Ammon's horn (tissue), 1 donor: ENCODE measurements around the gene GOLGA8T.
"Not testable (repeated sequence)": the region's sequence is repeated elsewhere in the genome, so short reads cannot be mapped to it uniquely, and the experiment has no call there.

ENCODE experiments used
- DNase-seq: peaks from one replicate; pipeline ENCODE4 v3.0.0-alpha.2; 2016; ENCODE audit warnings: low spot score

The GOLGA8T gene, protein sequence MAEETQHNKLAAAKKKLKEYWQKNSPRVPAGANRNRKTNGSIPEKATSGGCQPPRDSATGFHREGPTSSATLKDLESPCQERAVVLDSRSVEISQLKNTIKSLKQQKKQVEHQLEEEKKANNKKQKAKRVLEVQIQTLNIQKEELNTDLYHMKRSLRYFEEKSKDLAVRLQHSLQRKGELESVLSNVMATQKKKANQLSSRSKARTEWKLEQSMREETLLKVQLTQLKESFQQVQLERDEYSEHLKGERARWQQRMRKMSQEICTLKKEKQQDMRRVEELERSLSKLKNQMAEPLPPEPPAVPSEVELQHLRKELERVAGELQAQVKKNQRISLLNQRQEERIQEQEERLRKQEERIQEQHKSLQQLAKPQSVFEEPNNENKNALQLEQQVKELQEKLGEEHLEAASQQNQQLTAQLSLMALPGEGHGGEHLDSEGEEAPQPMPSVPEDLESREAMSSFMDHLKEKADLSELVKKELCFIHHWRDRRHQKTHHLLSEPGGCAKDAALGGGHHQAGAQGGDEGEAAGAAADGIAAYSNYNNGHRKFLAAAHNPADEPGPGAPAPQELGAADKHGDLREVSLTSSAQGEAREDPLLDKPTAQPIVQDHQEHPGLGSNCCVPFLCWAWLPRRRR

GRCh38 chr15:30134751-30135150 lies at the start of gene GOLGA8T:
TSS of gene GOLGA8T (plus strand) at chr15:30135051. CDS start at chr15:30135149, 98 bp downstream.
- DNase-seq, result not testable (repeated sequence)

- DNase-seq, result not testable (repeated sequence)
Observed at GRCh38 chr15:30097827-30098226, 37.0 kb upstream of the GOLGA8T start.

DNA sequence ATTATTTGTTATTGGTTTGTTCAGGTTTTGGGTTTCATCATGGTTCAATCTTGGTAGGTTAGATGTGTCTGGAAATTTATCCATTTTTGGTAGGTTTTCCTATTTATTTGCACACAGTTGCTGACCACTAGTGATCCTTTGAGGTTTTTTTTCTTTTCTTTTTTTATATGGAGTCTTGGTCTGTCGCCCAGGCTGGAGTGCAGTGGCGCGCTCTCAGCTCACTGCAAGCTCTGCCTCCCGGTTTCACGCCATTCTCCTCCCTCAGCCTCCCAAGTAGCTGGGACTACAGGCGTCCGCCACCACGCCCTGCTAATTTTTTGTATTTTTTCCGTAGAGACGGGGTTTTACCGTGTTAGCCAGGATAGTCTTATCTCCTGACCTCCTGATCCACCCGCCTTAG lies 32.0 kb upstream of the GOLGA8T start:
- not testable (repeated sequence) for DNase-seq

GRCh38 chr15:30103941-30104507 lies 30.8 kb upstream of the GOLGA8T start:
- DNase-seq, result not testable (repeated sequence)

GRCh38 chr15:30110591-30110990 lies 24.3 kb upstream of the GOLGA8T start:
- not testable (repeated sequence) for DNase-seq

GRCh38 chr15:30130066-30130465 lies 4.8 kb upstream of the GOLGA8T start:
- peak; percentile 0 for DNase-seq

DNA sequence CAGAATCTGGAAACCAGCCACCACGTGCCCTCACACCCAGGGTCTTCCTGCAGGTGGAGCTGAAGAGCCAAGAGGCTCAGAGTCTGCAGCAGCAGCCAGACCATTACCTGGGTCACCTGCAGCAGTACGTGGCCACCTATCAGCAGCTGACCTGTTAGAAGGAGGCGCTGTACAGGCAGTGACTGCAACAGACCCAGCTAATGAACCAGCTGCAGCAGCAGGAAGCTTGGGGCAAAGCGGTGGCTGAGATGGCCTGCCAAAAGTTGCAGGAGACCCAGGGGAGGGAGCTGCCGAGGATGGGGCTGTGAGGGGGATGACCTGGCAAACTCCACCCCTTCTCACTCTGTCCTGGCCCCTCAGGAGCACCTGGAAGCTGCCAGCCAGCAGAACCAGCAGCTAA lies 8.4 kb downstream of the GOLGA8T start:
- not testable (repeated sequence) for DNase-seq

GRCh38 chr15:30149891-30150290 lies 15.0 kb downstream of the GOLGA8T start:
- not testable (repeated sequence) for DNase-seq

GRCh38 chr15:30162479-30163357 lies 27.9 kb downstream of the GOLGA8T start:
- DNase-seq, result not testable (repeated sequence)

GRCh38 chr15:30163759-30164158 lies 28.9 kb downstream of the GOLGA8T start:
- not testable (repeated sequence) for DNase-seq

GRCh38 chr15:30164257-30164656 lies 29.4 kb downstream of the GOLGA8T start:
- DNase-seq, result not testable (repeated sequence)

DNA sequence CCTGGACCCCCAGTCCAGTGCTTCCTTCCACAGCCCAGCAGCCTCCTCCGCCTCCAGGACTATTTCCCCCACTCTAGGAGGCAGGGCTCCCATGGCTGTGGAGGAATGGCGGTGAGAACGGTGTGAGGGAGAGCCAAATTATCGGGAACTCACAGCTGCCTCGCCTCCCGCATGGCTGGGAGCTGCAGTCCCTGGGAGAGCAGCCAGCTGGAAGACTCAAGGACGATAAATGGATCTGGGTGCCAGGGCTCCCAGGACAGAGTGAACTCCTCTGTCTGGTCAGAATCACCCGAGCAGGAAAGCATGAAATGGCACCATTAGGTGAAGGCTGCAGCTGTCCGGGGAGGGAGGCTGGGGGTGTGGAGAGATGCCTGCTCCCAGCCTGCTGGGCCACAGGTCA lies 32.6 kb downstream of the GOLGA8T start:
- not testable (repeated sequence) for DNase-seq

DNA sequence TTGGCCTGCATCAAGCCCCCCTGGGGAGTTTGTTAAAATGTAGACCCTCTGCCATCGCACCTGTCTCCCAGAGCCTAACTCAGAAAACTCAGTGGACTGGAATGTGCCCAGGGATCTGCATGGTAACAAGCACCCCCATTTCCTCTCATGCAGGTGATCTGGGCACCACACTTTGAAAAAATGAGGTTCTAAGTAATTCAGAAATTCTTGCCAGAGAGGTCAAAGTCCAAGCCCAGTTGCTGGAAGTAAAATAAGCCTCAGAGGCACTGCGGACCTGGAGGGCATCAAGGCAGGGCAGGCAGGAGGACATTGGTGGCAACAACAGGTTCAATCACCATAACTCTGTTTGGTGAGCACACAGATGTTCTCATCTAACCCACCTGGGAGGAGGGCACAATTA lies 33.0 kb downstream of the GOLGA8T start:
- DNase-seq, result not testable (repeated sequence)

DNA sequence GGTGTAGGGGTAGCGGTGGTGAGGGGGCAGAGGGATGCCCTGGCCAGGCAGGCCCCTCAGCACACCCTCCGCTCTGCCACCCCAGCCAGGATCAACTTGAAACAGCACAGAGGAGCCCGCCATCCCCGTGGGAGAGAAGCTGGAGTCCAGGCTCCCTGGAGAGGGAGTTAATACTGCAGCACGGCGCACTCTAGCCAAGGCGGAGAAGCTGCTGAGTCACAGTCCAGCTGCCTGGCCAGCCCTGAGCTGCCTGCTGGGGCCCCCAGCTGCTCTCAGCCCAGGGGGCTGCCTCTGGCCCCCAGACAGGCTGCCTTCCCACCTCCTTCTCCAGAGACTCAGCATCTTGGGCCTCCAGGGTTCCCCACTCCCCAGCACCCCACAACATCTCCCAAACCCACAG lies 36.6 kb downstream of the GOLGA8T start:
- not testable (repeated sequence) for DNase-seq

DNA sequence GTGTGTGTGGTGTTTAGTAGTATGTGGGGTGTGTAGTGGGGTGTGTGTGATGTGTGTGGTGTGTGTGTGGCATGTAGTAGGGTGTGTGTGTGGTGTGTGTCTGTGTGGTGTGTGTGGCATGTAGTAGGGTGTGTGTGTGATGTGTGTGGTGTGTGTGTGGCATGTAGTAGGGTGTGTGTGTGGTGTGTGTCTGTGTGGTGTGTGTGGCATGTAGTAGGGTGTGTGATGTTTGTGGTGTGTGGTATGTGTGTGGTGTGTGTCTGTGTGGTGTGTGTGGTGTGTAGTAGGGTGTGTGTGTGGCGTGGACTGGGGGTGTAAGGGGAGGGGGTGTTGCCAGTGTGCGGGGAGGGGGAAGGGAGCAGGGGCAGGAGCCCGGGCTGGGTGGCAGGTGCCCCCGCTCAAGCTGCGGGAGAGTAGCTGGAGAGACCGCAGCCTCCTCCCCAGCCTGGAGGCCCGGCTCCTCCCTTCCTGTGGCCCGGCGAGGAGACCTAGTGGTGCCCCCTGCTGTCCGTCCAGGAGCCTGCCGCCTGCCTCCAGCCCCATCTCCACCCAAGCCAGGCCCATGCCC lies 38.3 kb downstream of the GOLGA8T start:
- not testable (repeated sequence) for DNase-seq

DNA sequence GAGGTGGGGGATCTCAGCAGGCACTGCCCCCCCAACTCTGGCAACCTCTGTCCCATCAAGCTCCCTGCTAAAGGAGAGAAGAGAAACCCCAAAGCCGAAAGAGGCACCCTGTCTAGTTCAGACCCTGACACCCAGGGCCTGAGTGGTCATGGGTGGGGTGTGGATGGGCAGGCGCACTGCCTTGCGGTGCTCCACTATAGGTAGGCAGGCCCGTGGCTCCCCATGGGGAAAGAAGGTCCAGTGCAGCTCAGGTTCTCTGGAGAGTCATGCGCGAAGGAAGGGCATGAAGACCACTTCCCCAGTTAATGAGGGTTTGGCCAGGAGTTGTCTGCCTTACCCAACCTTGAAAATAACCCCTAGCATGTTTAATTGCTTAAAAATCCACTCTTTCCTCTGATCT lies 40.4 kb downstream of the GOLGA8T start:
- not testable (repeated sequence) for DNase-seq

DNA sequence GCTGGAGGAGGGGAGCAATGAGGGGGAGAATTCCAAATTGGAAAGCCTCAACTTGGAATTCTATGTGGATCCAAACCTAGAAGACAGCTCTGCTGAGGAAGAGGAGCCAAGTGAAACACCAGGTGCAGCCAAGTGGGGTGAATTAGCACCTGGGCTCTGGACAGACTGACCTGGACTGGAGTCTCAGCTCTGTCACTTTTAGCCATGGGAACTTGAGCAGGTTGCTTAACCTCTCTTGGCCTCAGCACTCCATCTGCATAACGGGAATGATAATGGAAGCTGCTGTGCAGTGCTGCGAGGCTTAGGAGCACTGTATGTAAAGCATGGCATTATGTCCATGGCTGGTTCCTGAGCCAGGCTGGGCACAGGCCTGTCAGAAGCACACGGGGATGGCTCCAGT lies 41.8 kb downstream of the GOLGA8T start:
- not testable (repeated sequence) for DNase-seq

DNA sequence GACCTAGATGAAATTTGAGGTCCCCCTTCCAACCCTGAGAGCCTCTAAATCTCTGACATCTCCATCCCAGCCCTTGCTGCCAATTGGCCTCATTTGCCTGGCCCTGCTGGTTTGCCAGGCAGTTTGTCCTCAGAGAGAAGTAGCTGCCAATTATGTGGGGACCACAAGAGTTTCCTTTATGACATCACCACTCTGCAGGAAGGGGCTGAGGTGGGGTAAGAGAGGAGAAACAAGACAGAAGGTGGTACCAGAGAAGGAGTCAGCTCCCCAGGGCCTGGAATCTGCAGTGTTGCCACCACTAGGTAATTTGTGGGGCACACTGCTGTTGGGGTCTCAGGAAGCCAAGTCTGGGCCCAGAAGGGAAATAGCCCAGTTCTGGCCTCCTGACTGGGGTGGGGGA lies 45.0 kb downstream of the GOLGA8T start:
- DNase-seq, result not testable (repeated sequence)

DNA sequence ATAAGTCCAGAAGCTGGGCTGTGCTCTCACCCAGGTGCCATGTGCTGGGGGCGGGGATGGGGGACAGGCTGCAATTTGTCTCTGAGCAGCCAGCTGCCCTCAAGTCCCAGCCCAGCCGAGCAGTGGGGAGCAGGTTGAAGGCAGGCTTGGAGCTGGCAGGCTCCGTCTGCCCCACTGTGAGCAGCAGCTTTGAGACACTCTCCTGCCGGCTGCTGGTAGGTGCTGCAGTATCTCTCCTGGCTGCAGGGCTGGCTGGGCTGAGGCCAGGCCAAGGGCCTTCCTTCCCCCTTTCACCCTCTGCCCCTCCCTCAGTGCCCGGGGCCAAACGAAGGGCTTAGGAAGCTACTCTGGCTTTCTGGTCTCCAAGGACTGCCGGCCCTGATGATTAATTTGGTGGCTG lies 50.6 kb downstream of the GOLGA8T start:
- not testable (repeated sequence) for DNase-seq

- not testable (repeated sequence) for DNase-seq
Observed at GRCh38 chr15:30187429-30187828, 52.6 kb downstream of the GOLGA8T start.

- not testable (repeated sequence) for DNase-seq
Observed at GRCh38 chr15:30189754-30190153, 54.9 kb downstream of the GOLGA8T start.
